GM18858 (cell line): ENCODE measurements around the gene SURF6.
"Not testable (repeated sequence)": the region's sequence is repeated elsewhere in the genome, so short reads cannot be mapped to it uniquely, and the experiment has no call there.

ENCODE experiments used
- ATAC-seq: cut with Tn5 transposase; IDR thresholded peaks from one replicate; pipeline ENCODE4 v1.9.1; 2021; ENCODE audit not compliant: unreplicated experiment

SURF6 gene

GRCh38 chr9:133301253-133302230, 34.4 kb downstream of the SURF6 start:
- no peak for ATAC-seq

DNA sequence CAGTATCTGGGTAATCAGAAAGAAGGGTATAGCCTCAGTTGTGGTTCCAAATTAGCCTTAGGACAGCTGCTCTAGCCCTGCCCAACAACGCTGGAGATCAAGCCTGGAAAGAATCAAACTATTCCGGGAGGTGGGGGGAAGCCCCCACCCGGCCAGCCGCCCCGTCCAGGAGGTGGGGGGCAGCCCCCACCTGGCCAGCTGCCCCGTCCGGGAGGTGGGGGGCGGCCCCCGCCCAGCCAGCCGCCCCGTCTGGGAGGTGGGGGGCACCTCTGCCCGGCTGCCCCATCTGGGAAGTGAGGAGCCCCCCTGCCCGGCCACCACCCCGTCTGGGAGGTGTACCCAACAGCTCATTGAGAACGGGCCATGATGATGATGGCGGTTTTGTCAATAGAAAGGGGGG, 36.0 kb downstream of the SURF6 start:
- ATAC-seq: not testable (repeated sequence)

GRCh38 chr9:133294257-133294656, 41.7 kb downstream of the SURF6 start:
- no peak for ATAC-seq

DNA sequence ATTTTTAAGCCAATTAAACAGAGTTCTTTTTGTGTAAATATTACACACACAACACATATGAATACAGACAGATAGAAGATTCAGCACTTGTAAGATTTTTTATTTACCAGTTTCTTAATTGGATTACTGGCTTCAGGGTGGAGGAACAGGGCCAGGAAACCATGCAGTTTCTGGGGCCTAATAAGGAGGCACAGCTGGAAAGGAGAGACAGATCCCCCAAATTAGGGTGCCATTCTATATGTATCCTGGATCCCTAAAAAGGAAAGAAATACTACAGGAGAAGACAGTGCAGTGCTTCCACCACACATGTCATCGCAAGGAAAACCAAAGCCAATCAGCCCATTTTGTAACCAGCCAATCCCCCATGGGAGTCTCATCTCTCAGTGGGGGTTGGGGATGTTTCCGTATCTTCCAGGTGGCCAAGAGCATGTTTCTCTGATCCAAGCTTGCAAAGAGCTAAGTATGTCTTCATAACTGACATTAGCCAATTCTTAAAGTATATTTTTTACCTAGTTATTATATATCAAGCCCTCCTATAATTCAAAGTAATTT, 45.2 kb downstream of the SURF6 start:
- no peak for ATAC-seq

- ATAC-seq: no peak
Observed at GRCh38 chr9:133286523-133286922, 49.5 kb downstream of the SURF6 start.

DNA sequence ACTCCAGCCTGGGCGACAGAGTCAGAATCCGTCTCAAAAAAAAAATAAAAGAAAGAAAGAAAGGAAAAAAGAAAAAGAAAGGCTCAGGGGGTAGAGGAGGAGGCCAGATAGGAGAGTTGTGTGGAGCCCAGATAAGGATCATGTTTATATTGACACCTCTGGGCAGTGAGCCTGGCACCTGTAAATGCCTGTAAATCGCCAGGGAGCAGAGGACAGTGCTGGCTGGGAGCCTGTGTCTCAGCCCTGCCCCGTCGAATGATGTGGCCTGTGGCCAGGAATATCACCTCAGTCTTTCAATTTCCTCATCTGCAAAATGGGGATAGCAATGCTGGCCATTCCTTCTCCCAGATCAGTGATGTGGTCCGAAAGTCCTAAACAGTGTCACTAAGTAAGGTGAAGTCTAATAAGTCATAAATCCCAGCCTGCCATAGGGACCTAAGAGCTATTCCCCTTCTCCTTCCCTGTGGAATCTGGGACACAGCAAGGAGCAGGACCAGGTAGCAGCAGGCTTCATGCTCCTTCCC, 50.7 kb downstream of the SURF6 start:
- no peak for ATAC-seq

GRCh38 chr9:133284362-133284761, 51.6 kb downstream of the SURF6 start:
- no peak for ATAC-seq

- not testable (repeated sequence) for ATAC-seq
Observed at GRCh38 chr9:133283255-133284032, 52.5 kb downstream of the SURF6 start.

- ATAC-seq: no peak
Observed at GRCh38 chr9:133282464-133283238, 53.3 kb downstream of the SURF6 start.

- ATAC-seq: no peak
Observed at GRCh38 chr9:133280392-133280791, 55.6 kb downstream of the SURF6 start.
